ENCODE measurements around the gene IL17C. TPM values are rescaled to one million over a fixed set of nuclear protein-coding genes. Genes with fewer than 3 reads are reported as not detected.

Gene IL17C
- total RNA-seq, 1 donor from 2014 or later = not detected

DNA sequence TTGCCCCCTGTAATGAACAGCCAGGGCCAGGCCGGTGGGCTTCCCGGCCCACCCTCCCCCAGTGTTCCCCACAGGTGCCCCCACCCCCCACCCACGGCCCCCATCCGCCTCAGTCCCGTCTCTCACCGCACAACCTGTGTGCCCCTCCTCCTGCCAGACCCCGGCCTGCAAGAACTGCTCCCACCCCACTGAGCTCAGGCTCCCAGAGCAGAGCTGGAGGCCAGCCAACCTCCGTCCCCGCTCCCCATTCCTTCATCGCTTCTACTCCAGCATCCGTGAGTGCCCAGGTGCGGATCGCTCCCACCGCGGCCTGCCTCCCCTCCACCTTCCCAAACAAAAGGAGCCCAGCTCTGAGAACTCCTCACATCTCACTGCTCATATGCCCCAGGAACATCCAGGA lies 20.3 kb downstream of the IL17C start:
- intact Hi-C loops (cut with DNase I) = no loop called here
- Histone ChIP-seq H3K9me3 (no peaks in the 10 kb centered on the region), H3K27me3 (no peaks in the 10 kb centered on the region), H3K4me3 (no peak overlapping the region), H3K4me1 (peaks cover 13% of the 10 kb centered on the region), H3K36me3 (peaks cover 34% of the 10 kb centered on the region), H3K27ac (no peak overlapping the region)
- no peak for ATAC-seq
- TF ChIP-seq, protein P1, sequence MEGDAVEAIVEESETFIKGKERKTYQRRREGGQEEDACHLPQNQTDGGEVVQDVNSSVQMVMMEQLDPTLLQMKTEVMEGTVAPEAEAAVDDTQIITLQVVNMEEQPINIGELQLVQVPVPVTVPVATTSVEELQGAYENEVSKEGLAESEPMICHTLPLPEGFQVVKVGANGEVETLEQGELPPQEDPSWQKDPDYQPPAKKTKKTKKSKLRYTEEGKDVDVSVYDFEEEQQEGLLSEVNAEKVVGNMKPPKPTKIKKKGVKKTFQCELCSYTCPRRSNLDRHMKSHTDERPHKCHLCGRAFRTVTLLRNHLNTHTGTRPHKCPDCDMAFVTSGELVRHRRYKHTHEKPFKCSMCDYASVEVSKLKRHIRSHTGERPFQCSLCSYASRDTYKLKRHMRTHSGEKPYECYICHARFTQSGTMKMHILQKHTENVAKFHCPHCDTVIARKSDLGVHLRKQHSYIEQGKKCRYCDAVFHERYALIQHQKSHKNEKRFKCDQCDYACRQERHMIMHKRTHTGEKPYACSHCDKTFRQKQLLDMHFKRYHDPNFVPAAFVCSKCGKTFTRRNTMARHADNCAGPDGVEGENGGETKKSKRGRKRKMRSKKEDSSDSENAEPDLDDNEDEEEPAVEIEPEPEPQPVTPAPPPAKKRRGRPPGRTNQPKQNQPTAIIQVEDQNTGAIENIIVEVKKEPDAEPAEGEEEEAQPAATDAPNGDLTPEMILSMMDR (IDR thresholded peaks at IDR 0.05) = no peak
- peak; percentile 60 for DNase-seq

DNA sequence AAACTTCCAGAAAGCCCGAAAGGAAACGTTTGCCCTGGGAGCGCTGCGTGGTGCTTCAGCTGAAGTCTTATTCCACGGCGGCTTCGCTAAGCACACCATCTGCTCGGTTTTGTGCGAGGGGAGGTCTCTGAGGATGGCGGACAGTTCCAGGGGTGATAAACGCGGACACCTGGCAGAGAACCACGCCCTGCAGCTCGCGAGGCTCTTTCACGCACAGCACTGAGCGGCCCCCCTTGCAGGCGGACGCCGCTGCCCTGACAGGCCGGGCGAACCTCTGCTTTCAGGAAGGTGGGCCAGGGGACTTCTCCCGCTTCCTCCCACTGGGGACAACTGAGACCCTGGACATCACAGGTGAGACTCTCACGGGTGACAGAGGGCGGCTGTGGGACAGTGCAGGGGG lies 20.8 kb downstream of the IL17C start:
- peaks cover 34% of the 10 kb centered on the region for H3K36me3 ChIP-seq

DNA sequence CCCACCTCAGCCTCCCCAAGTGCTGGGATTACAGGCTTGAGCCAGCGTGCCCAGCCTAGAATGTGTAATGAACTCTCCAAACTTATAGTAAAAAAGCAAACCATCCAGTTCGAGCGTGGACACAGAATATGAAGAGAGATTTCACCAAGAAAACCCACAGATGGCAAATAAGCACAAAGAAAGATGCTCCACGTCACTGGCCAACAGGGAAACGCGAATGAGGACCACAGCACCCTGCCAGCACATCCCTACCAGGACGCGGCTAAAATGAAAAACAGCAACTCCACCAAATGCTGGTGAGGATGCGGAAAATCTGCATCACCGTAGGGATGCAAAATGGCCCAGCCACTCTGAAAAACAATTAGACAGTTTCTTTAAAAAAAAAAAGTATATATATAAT lies 23.1 kb downstream of the IL17C start:
- Histone ChIP-seq H3K27me3 (no peaks in the 10 kb centered on the region), H3K36me3 (peaks cover 13% of the 10 kb centered on the region), H3K9me3 (no peaks in the 10 kb centered on the region), H3K4me1 (peaks cover 17% of the 10 kb centered on the region), H3K4me3 (peak overlapping the region; percentile 78), H3K27ac (no peak overlapping the region)
- ATAC-seq (no peak), DNase-seq (no peak)
- TF ChIP-seq, protein P1 (IDR thresholded peaks at IDR 0.05) = no peak
- intact Hi-C loops (cut with DNase I) = no loop called here

More for the DNA sequence above, 20.8 kb downstream of the IL17C start:
- TF ChIP-seq, protein P1 (IDR thresholded peaks at IDR 0.05) = no peak
- no peak for DNase-seq
- no peak overlapping the region for H3K27ac ChIP-seq
- H3K9me3 ChIP-seq = no peaks in the 10 kb centered on the region
- peaks cover 13% of the 10 kb centered on the region for H3K4me1 ChIP-seq
- H3K27me3 ChIP-seq = no peaks in the 10 kb centered on the region
- H3K4me3 ChIP-seq = no peak overlapping the region
- intact Hi-C loops (cut with DNase I) = no loop called here
- no peak for ATAC-seq

DNA sequence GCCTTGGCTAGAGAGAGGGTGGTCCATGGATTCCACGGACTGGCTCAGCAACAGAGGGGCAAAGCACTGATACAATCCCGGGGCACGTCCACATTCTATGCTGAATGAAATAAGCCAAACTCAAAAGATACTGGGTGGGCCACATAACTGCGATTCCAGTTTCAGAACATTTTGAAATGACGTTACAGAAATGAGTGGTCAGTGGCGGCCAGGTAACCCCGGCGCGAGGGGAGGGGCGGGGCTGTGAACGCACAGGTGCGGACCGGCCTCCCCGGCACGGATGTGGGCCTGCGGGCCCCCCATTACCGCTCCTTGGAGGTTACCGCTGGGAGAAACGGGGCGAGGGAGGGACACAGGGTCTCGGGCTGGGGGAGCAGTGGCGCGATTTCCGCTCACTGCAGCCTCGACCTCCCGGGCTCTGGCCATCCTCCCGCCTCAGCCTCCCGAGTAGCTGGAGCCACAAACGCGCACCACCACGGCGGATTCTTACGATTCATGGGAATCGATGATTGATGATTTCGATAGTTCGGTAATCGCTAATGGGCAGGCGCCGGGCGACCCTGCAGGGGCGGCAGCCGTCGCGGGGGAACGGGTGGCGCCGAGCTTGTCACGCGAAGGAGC lies 24.0 kb downstream of the IL17C start:
- intact Hi-C loops (cut with DNase I) = no loop called here

DNA sequence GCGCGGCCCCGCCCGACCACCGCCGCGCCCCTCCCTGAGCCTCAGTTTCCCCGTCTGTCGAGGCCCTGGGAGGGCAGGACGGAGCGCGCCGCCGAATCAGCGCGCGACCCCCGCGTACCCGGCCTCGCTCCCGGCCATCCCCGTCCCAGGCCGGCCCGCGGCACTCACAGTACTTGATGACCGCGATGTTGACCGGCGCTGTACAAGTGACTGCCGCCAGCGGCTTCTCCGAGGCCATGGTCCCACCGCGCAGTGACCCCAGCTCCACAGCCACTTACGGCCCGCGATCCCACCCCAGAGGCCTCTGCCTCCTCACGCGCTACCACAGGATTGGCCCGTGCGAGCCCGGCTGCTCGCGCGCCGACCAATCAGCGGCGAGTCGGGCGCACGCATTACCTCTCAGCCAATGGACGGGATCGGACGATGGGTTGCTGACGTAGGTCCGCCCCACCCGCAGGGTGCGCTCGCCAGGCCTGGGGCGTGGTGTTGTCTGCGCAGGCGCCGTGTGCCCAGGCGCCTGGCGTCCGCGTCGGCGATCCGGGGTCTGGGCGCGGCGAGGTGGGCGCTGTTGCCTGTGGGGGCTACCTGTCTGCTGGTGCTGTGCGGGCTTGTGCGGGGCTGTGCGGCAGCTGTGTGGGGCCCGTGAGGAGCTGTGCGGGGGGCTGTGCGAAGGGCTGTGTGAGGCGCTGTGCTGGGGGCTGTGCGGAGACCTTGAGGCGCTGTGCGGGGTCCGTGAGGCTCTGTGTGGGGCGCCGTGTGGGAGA lies 24.7 kb downstream of the IL17C start, which contains the start of gene MVD:
MVD (minus strand) TSS at position 249 of the 764 bp plus-strand sequence; CDS start at position 238, 11 bp downstream.
- Histone ChIP-seq H3K27ac (peak within 1 kb of the TSS; percentile 85), H3K4me1 (peaks cover 17% of the 10 kb centered on the region), H3K4me3 (peak within 1 kb of the TSS; percentile 78), H3K27me3 (no peaks in the 10 kb centered on the region), H3K36me3 (no peaks in the 10 kb centered on the region), H3K9me3 (no peaks in the 10 kb centered on the region)
- DNase-seq = peak; percentile 98
- intact Hi-C loops (cut with DNase I) = no loop called here
- TF ChIP-seq, protein P1 (IDR thresholded peaks at IDR 0.05) = no peak
- peak; percentile 99 for ATAC-seq

More for the DNA sequence above, 24.0 kb downstream of the IL17C start:
- DNase-seq (peak; percentile 68), ATAC-seq (no peak)
- H3K27me3 ChIP-seq = no peaks in the 10 kb centered on the region
- no peaks in the 10 kb centered on the region for H3K9me3 ChIP-seq
- H3K27ac ChIP-seq = peak overlapping the region; percentile 85
- H3K36me3 ChIP-seq = peaks cover 7% of the 10 kb centered on the region
- H3K4me1 ChIP-seq = peaks cover 17% of the 10 kb centered on the region
- H3K4me3 ChIP-seq = peak overlapping the region; percentile 78
- TF ChIP-seq, protein P1 (IDR thresholded peaks at IDR 0.05) = no peak

All from upper lobe of right lung (tissue), 1 donor.